Lower leg skin (tissue), 4 donors: ENCODE results near the gene MAU2. TPM values are rescaled to one million over a fixed set of nuclear protein-coding genes. Genes with fewer than 3 reads are reported as not detected.

ENCODE experiments used
- DNase-seq, 2 donors: peaks; one replicate each; pipeline ENCODE4 v3.0.0-alpha.2; 2019; ENCODE audit warnings: low spot score in 2 of 2
- H3K4me3 ChIP-seq: fragments of 200-600 bp; sonication (generic); 2 replicates; pipeline ENCODE4 v1.5.1; 2017; ENCODE audit warnings: mild to moderate bottlenecking, low read depth; ENCODE audit not compliant: poor library complexity, severe bottlenecking
- CTCF ChIP-seq, 3 donors: fragments of 450-650 bp; IDR thresholded peaks; one replicate each; pipeline ENCODE4 v1.5.1; 2016; ENCODE audit warnings: antibody characterized with exemption in 3 of 3, mild to moderate bottlenecking in 3 of 3, moderate library complexity in 2 of 3
- POLR2A ChIP-seq, 2 donors: fragments of 450-650 bp; IDR thresholded peaks; one replicate each; pipeline ENCODE4 v1.6.1; 2016 to 2017; ENCODE audit warnings: antibody characterized with exemption in 2 of 2, mild to moderate bottlenecking in 1 of 2, moderate library complexity in 1 of 2
- WGBS, 2 donors: methylation state at CpG; one replicate each; pipeline ENCODE4 v1.1.5; 2018; 5-methylcytosine and 5-hydroxymethylcytosine counted together
- intact Hi-C: fragments of 100-400 bp; cut with DNase I; formaldehyde crosslinking; loops from one replicate; pipeline ENCODE4 v1.15.0; 2023; ENCODE audit warnings: low total_unique reads
- total RNA-seq, 4 donors: library from RNA; depleted of rRNA; stranded (reverse); fragments of >200 nt; gene quantifications; one replicate each; pipeline ENCODE4 v1.1.0, GENCODE V29; 2016

Gene MAU2
- total RNA-seq, 4 donors from 2014 or later: 57.5 to 100 (median 69.8) TPM

- no peak for DNase-seq
- intact Hi-C loops: no loop called here
- H3K4me3 ChIP-seq: no peak overlapping the region
- 75 to 78% methylated on average over 8 of the region's 8 CpGs for WGBS, 2 donors
- no peak for TF ChIP-seq CTCF (IDR thresholded peaks at IDR 0.05)
- TF ChIP-seq POLR2A (IDR thresholded peaks at IDR 0.05): no peak
Measured at GRCh38 chr19:19382118-19382517, 61.5 kb downstream of the MAU2 start.

GRCh38 chr19:19384486-19384885 is 63.9 kb downstream of the MAU2 start:
- DNase-seq: no peak
- no peak for TF ChIP-seq CTCF (IDR thresholded peaks at IDR 0.05)
- TF ChIP-seq POLR2A (IDR thresholded peaks at IDR 0.05): no peak
- H3K4me3 ChIP-seq: peak overlapping the region; percentile 31
- WGBS, 2 donors: 64 to 71% methylated on average over 13 of the region's 13 CpGs
- intact Hi-C loops: no loop called here

DNA sequence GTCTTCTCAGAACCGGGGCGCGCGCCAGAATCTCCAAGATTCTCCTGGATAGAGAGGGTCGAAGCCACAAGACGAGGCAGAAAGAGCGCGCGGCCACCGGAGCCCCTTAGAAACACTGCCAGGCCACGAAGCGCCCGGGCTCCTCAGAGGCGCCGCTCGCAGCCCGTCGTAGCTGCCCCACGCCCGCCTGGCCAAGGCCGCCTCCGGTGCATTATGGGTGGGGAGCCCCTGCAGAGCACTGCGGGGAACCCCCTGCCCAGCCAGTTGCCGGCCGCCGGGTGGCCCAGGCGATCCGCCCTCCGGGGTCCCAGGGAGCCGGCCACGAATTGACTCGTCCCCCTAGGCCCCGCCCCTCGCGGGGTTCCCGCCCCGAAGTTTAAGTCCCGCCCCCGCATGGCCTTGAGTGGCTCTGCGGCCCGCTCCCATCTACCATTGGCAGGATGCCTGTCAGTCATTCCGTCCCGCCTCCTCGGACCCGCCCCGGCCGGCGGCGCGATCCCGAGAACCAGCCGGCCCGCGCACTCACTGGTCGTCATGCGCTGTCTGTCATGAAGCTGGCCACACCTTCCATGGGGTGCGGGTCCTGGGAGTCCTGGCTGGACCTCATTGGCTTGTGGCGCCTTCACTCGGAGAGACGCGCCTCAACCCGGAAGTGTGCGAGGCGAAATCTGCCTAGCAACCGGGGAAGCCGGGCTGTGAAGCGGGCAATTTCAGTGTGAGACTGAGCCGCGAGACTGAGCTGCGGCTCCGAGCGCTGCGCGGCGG is 64.7 kb downstream of the MAU2 start:
- H3K4me3 ChIP-seq: peak overlapping the region; percentile 31
- intact Hi-C loops: no loop called here
- 0 to 1% methylated on average over 27 to 59 of the region's 75 CpGs for WGBS, 2 donors
- peak; percentile 99 to 100 for DNase-seq
- TF ChIP-seq CTCF (IDR thresholded peaks at IDR 0.05) (no peak), POLR2A (IDR thresholded peaks at IDR 0.05) (no peak)

DNA sequence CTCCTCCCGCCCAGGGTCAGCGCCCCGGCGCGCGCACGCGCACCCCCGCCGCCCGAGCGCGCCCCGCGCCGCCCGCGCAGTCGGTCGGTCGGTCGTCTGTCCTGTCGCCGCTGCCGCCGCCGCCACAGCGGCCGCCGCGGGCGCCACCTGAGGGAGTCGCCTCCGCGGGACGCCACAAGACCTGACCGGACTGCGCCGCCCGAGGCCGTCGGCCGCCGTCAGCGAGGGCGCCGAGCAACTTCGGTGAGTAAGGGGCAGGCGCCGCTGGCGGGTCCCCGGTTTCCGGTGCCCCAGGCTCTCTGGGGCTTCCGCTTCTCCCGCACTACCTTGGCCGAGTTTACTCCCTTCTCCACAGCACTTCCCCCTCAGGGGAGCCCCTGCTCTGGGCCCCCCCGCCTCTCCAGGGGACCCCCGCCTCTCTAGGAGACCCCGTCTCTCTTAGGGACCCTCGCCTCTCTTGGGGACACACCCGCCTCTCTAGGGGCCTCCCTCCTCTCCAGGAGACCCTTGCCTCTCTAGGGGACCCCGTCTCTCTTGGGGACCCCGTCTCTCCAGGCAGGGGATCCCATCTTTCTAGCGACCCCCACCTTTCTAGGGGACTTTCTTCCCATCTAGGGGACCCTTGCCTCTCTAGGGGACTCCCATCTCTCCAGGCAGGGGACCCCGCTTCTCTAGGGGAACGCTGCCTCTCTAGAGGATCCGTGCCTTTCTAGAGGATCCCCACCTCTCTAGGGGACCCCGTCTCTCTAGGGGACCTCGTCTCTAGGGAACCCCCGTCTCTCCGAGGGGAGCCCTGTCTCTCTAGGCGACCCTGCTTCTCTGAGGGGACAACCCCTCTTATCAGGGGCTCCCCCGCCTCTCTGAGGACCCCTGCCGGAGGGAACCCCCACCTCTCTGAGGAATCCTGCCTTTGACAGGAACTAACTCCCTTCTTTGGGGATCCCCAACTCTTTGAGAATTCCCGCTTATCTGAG is 65.6 kb downstream of the MAU2 start:
- TF ChIP-seq POLR2A (IDR thresholded peaks at IDR 0.05): no peak
- TF ChIP-seq CTCF (IDR thresholded peaks at IDR 0.05): no peak
- intact Hi-C loops: no loop called here
- peak overlapping the region; percentile 59 for H3K4me3 ChIP-seq
- peak in 1 of 2 donors; percentile 92 for DNase-seq
- 2 to 3% methylated on average over 25 to 63 of the region's 75 CpGs for WGBS, 2 donors

DNA sequence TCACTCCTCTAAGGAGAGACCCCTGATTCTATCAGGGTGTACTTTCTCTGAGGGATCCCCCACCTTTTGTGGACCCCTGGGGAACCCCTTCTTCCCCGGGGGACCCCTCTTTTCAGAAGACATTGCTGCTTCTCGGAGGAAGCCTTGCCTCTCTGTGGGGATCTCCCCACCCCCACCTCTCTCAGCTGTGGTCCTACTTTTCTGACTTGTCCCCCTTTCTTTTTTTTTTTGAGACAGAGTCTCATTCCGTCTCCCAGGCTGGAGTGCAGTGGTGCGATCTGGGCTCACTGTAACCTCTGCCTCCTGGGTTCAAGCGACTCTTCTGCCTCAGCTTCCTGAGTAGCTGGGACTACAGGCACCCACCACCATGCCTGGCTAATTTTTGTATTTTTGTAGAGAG is 66.5 kb downstream of the MAU2 start:
- no peak for DNase-seq
- 76 to 84% methylated on average over 5 of the region's 5 CpGs for WGBS, 2 donors
- intact Hi-C loops: no loop called here

More for the DNA sequence above, 66.5 kb downstream of the MAU2 start:
- no peak overlapping the region for H3K4me3 ChIP-seq
- TF ChIP-seq POLR2A (IDR thresholded peaks at IDR 0.05) (no peak), CTCF (IDR thresholded peaks at IDR 0.05) (no peak)
